SU-DHL-6 (cell line): Measurements from ENCODE around the gene TPI1.

Experiments used
- H2AFZ ChIP-seq: fragments of 200-600 bp; sonication (generic); 2 replicates; pipeline ENCODE4 v1.6.1; 2014; ENCODE audit warnings: low read depth, mild to moderate bottlenecking, moderate library complexity, mixed read lengths, antibody characterized with exemption, low read length; ENCODE audit not compliant: severe bottlenecking
- H3F3A ChIP-seq: fragments of 200-600 bp; shearing (Covaris generic); 2 replicates; pipeline ENCODE4 v1.6.0; 2016; ENCODE audit warnings: antibody characterized with exemption, mild to moderate bottlenecking; ENCODE audit not compliant: insufficient read depth
- H3K27ac ChIP-seq: fragments of 200-600 bp; sonication (generic); 2 replicates; pipeline ENCODE4 v1.5.1; 2016; ENCODE audit warnings: low read depth, mild to moderate bottlenecking, low read length, moderate library complexity, mixed read lengths
- H3K27me3 ChIP-seq: fragments of 200-600 bp; sonication (generic), shearing (Covaris generic); 2 replicates; pipeline ENCODE4 v1.6.0; 2014; ENCODE audit warnings: mild to moderate bottlenecking, low read length
- H3K36me3 ChIP-seq: fragments of 200-600 bp; sonication (generic); 2 replicates; pipeline ENCODE4 v1.6.1; 2014; ENCODE audit warnings: mild to moderate bottlenecking, low read length, mixed read lengths
- H3K4me2 ChIP-seq: fragments of 300-600, 200-600 bp; shearing (Covaris generic), sonication (generic); 2 replicates; pipeline ENCODE4 v1.6.0; 2014; ENCODE audit warnings: low read length, low read depth, mild to moderate bottlenecking; ENCODE audit not compliant: poor library complexity, severe bottlenecking
- H3K4me3 ChIP-seq: fragments of 200-600 bp; sonication (generic); 2 replicates; pipeline ENCODE4 v1.5.1; 2014; ENCODE audit warnings: antibody characterized with exemption, low read length, mild to moderate bottlenecking, mixed read lengths; ENCODE audit not compliant: insufficient read depth, poor library complexity, severe bottlenecking
- H3K79me2 ChIP-seq: fragments of 200-600 bp; sonication (generic); 2 replicates; pipeline ENCODE4 v1.6.1; 2014; ENCODE audit warnings: mild to moderate bottlenecking, low read length, moderate library complexity; ENCODE audit not compliant: insufficient read depth
- H3K9ac ChIP-seq: fragments of 200-600 bp; sonication (generic); 2 replicates; pipeline ENCODE4 v1.7.0; 2014; ENCODE audit warnings: mild to moderate bottlenecking, low read length
- H3K9me2 ChIP-seq: fragments of 200-600 bp; sonication (generic); replicated peaks from 2 replicates; pipeline ENCODE4 v1.6.1; 2014; ENCODE audit warnings: low read length; ENCODE audit not compliant: insufficient read depth
- H3K9me3 ChIP-seq: fragments of 200-600 bp; sonication (generic); 2 replicates; pipeline ENCODE4 v1.6.1; 2014; ENCODE audit warnings: low read length, mixed read lengths; ENCODE audit not compliant: insufficient read depth
- H4K20me1 ChIP-seq: fragments of 200-600 bp; sonication (generic); 2 replicates; pipeline ENCODE4 v1.6.1; 2014; ENCODE audit warnings: low read depth, mild to moderate bottlenecking, antibody characterized with exemption, low read length, moderate library complexity, mixed read lengths
- CTCF ChIP-seq: fragments of 200-600 bp; sonication (generic); IDR thresholded peaks from one replicate; pipeline ENCODE4 v1.5.1; 2017; ENCODE audit warnings: antibody characterized with exemption, mild to moderate bottlenecking, low read length, moderate library complexity; ENCODE audit not compliant: insufficient read depth, poor library complexity, severe bottlenecking
- EZH2phosphoT487 ChIP-seq: fragments of 200-600 bp; sonication (generic), shearing (Covaris generic); conservative IDR thresholded peaks from 2 replicates; pipeline ENCODE4 v1.6.1; 2018; ENCODE audit warnings: mild to moderate bottlenecking, antibody characterized with exemption, low read length, moderate library complexity, mixed read lengths

The TPI1 gene

GRCh38 chr12:6826125-6826733 lies 41.1 kb upstream of the TPI1 start:
- no peaks in the 10 kb centered on the region for H3F3A ChIP-seq
- H4K20me1 ChIP-seq: no peaks in the 10 kb centered on the region; the same call in 1 of the 2 replicates
- H3K79me2 ChIP-seq: no peaks in the 10 kb centered on the region
- H3K36me3 ChIP-seq: no peaks in the 10 kb centered on the region
- H3K27ac ChIP-seq: no peak overlapping the region
- no peak overlapping the region for H3K4me2 ChIP-seq
- H3K9ac ChIP-seq: no peak overlapping the region
- H3K4me3 ChIP-seq: no peak overlapping the region
- H3K9me2 ChIP-seq: no peaks in the 10 kb centered on the region
- H2AFZ ChIP-seq: no peak overlapping the region
- no peaks in the 10 kb centered on the region for H3K27me3 ChIP-seq
- H3K9me3 ChIP-seq: no peaks in the 10 kb centered on the region
- TF ChIP-seq EZH2phosphoT487 (no peak), CTCF (no peak)

- no peak overlapping the region for H2AFZ ChIP-seq
- H3K9ac ChIP-seq: no peak overlapping the region
- no peak overlapping the region for H3K4me2 ChIP-seq
- H3K9me2 ChIP-seq: no peaks in the 10 kb centered on the region
- H4K20me1 ChIP-seq: no peaks in the 10 kb centered on the region; the same call in 1 of the 2 replicates
- H3F3A ChIP-seq: no peaks in the 10 kb centered on the region
- H3K27me3 ChIP-seq: no peaks in the 10 kb centered on the region
- no peak overlapping the region for H3K27ac ChIP-seq
- H3K36me3 ChIP-seq: no peaks in the 10 kb centered on the region
- no peaks in the 10 kb centered on the region for H3K79me2 ChIP-seq
- H3K9me3 ChIP-seq: no peaks in the 10 kb centered on the region
- no peak overlapping the region for H3K4me3 ChIP-seq
- TF ChIP-seq CTCF (no peak), EZH2phosphoT487 (no peak)
Measured at GRCh38 chr12:6826734-6827436, 40.4 kb upstream of the TPI1 start.

GRCh38 chr12:6827437-6827911 lies 39.9 kb upstream of the TPI1 start:
- Histone ChIP-seq H3K9ac (no peak overlapping the region), H3F3A (no peaks in the 10 kb centered on the region), H3K9me2 (no peaks in the 10 kb centered on the region), H2AFZ (no peak overlapping the region), H4K20me1 (no peaks in the 10 kb centered on the region; the same call in 1 of the 2 replicates), H3K36me3 (no peaks in the 10 kb centered on the region), H3K27me3 (no peaks in the 10 kb centered on the region), H3K27ac (no peak overlapping the region), H3K79me2 (no peaks in the 10 kb centered on the region), H3K9me3 (no peaks in the 10 kb centered on the region), H3K4me2 (no peak overlapping the region), H3K4me3 (no peak overlapping the region)
- no peak for TF ChIP-seq CTCF
- TF ChIP-seq EZH2phosphoT487: no peak
